ENCODE data around the gene CCL4L2.
"Not testable (repeated sequence)": the region's sequence is repeated elsewhere in the genome, so short reads cannot be mapped to it uniquely, and the experiment has no call there.

The CCL4L2 gene
- 0.42 to 843 (median 26.2) reads per million in 9 experiments for total RNA-seq

DNA sequence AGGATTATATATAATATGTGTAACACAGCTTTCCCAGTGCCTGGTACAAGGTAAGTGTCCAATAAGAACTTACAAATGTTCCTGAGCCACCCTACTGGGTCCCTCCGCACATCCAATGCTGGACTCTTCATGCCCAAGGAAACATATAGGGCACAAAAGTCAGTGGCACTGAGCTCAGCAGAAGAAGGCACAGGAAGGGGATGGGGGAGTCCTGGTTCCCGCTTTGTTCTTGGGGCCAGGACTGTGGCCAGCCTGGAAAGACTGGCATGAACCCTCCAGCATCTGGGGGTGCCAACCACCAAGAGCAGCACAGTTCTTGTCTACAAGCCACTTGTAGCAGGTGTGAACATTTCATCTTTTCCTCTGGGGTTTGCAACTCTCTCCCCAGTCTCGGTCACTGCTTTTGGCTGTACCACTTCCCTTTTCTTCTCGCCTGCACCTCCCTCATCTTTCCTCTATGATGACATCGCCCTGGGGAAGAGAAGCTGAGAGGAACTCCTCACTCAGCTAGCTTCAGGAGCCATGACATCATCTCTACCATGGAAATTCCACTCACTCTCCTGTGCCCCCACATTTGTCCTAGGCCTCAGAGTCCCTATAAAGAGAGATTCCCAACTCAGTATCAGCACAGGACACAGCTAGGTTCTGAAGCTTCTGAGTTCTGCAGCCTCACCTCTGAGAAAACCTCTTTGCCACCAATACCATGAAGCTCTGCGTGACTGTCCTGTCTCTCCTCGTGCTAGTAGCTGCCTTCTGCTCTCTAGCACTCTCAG lies at the start of gene CCL4L2:
TSS of gene CCL4L2 (plus strand) at position 625 of the 773 bp plus-strand sequence.
- not testable (repeated sequence) for H3K9me3 Mint-ChIP-seq; H3K27me3 Mint-ChIP-seq; H3K36me3 Mint-ChIP-seq (ENCODE audit: insufficient read depth)
- ATAC-seq (replicated peaks) (peak; percentile 83), DNase-seq (peak; percentile 21 to 41 (median 29))
- H3K4me3 Mint-ChIP-seq: peak within 1 kb of the TSS; percentile 75 to 86
- H3K4me1 Mint-ChIP-seq (ENCODE audit: low read depth in 2 of 2): peaks cover 70 to 78% of the 10 kb centered on the region in 2 donors
- peak within 1 kb of the TSS; percentile 91 to 92 for H3K27ac Mint-ChIP-seq

DNA sequence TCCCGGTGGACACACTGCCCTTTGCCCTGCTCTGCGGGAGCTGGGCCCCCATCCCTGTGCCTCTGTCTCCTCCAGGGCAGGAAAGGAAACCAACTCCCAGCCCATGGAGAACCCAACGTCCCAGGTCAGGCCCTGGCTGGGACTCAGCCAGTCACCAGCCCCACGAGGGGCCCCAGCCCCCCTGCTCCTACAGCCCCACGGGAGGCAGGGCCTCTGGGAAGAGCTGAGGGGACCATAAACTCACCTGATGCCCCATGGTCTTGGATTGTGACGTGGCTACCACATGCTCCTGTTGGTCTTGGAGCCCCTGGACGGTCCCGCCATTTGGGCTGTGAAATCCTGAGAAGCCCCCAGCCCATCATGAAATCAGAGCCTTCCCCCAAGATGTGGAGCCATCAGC lies 42.0 kb upstream of the CCL4L2 start:
- not testable (repeated sequence) for H3K4me3 Mint-ChIP-seq; H3K9me3 Mint-ChIP-seq; H3K36me3 Mint-ChIP-seq (ENCODE audit: insufficient read depth); DNase-seq; ATAC-seq (replicated peaks); H3K27ac Mint-ChIP-seq; H3K4me1 Mint-ChIP-seq (ENCODE audit: low read depth in 2 of 2); H3K27me3 Mint-ChIP-seq

DNA sequence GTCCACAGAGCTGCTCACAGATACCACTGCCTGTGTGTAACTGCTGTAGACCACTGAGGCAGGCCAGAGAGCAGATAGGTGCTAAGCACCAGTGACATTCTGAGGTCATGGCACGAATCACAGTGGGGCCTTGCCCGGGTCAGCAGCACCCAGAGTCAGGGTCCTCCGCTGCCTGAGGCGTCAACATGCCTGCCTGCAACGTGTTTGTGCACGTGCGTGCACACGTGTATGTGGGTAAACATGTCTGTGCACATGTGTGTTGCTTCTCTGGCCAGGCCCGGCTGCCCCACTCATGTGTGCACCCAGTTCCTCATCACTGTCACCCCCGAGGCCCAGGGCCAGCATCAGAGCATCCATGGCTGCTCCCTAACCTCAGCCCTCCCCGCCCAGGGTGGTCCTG lies 34.3 kb upstream of the CCL4L2 start, which contains the start of gene TBC1D3B:
TSS of gene TBC1D3B (minus strand) at position 101 of the 400 bp plus-strand sequence. CDS start 1,586 bp downstream, outside the sequence.
- not testable (repeated sequence) for H3K27ac Mint-ChIP-seq; H3K9me3 Mint-ChIP-seq; H3K4me1 Mint-ChIP-seq (ENCODE audit: low read depth in 2 of 2); H3K27me3 Mint-ChIP-seq; ATAC-seq (replicated peaks); H3K4me3 Mint-ChIP-seq; DNase-seq; H3K36me3 Mint-ChIP-seq (ENCODE audit: insufficient read depth)

DNA sequence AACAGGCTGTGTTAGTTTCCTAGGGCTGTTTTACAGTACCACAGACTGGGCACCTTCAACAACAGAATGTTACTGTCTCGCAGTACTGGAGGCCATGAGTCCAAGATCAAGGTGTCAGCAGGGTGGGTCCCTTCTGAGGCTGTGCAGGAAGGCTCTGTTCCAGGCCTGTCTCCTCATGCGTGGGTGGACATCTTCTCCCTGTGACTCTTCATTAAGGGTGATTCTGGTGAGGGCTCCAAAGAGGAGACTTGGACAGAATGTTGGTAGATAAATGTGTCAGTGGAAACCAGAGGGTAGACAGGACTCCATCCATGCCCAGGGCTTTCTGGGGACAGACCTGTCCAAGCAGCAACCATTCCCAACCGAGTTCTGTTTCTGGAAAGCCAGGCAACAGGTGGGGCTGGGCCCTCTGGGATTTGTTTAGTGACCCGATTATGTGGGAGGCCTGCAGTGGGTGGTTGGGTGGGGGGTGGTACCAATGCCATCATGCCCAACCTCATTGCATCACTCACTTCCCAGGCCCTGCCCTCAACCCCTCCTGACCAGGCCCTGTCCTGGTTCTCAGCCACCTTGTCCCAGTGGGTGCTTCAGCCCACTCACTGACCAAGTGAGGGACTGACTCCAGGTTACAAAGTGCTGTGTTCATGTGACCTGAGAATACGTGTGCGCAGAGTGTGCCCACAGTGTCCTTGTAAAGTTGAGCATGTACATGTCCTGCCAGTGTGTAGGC lies 29.3 kb upstream of the CCL4L2 start:
- Mint-ChIP-seq H3K27ac (peak overlapping the region; percentile 50 to 93), H3K4me3 (peak overlapping the region; percentile 90 to 93), H3K4me1 (ENCODE audit: low read depth in 2 of 2) (peaks cover 21 to 32% of the 10 kb centered on the region in 2 donors), H3K36me3 (ENCODE audit: insufficient read depth) (peaks cover 34% of the 10 kb centered on the region)
- H3K27me3 Mint-ChIP-seq; H3K9me3 Mint-ChIP-seq; ATAC-seq (replicated peaks); DNase-seq: not testable (repeated sequence)

DNA sequence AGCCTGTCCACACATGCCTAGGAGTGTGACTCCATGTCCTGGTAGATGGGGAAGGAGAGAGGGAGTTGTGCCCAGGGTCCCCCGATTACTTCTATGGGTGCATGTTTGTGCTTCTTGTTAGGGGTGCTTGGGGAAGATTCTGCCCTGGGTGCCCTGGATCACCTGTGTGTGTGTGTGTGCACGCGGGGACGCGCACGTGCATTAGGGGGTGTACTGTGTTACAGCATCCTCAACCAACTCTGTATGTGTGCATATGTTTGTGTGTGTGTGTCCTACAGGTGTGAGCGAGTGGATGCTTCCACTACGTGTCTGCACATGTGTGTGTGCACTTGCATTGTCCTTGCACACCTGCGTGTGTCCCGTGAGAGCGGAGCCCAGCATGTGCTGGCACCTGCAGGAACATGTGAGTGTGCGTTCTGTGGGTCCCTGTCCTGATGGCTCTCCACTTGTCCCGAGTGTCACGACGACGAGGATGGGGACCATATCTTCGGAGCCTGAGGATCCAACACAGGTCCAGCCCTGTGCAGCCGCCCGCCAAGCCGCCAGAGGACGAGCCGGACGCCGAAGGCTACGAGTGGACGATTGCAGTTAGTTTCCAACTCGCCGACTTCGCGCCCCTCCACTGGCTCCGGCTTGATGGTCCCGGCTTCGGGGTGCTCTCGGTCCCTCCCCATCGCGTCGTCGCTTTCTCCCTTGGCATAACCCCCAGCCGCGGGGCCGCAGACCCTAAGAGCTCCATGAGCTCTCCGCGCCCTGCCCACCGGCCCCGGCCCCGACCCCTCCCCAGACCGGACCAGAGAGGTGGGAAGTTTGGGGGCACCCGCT lies 28.5 kb upstream of the CCL4L2 start:
- H3K4me3 Mint-ChIP-seq: peak overlapping the region; percentile 90 to 93
- no peak for DNase-seq
- peaks cover 35% of the 10 kb centered on the region for H3K36me3 Mint-ChIP-seq (ENCODE audit: insufficient read depth)
- peaks cover 25 to 38% of the 10 kb centered on the region in 2 donors for H3K4me1 Mint-ChIP-seq (ENCODE audit: low read depth in 2 of 2)
- no peaks in the 10 kb centered on the region for H3K27me3 Mint-ChIP-seq
- no peak for ATAC-seq (replicated peaks)
- peak overlapping the region; percentile 50 to 93 for H3K27ac Mint-ChIP-seq
- H3K9me3 Mint-ChIP-seq: no peaks in the 10 kb centered on the region

DNA sequence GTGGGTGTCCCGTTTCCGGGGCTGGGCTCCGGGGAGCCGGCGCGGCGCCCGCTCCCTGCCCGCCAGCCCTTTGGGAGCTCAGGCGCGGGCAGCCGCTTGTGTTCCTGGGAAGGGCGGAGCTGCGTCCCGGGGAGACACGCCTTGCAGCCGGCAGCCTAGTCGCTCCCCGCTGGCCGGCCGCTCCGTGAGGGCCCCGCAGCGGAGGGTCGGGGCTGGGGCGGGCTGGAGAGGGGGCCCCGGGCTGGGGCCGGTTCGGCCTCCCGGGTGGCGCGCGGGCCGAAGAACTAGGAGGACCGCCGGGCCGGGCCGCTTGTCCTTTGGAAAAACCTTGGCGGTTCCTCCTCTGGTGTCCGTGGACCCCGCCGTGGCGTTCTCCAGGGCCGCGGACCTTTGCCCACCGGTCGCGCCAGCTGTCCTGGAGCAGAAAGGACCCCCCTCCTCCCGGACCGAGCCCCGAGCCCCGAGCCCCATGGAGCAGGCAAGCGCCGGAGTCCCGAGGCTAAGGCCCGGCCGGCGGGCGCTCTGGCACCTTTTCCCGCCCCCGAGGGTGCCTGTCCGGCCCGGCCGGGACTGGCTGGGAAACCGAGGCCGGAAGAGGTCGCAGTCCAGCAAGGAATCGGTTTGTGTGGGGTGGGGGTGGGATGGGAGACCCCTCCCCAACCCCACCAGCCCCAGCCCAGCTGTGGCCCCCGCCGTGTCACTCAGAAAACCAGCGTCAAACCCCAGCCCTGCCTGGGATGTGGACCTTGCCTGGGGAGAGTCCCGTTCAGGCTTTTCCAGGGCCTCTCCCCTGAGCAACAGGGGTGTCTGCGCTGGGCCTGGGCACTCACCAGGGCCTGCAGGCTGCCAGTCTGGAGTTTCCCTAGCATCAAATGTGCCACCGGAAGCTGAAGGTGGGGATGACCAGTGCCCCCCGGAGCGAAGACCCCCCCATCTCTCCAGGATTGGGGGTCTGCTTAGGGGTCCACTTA lies 27.6 kb upstream of the CCL4L2 start:
- Mint-ChIP-seq H3K27me3 (no peaks in the 10 kb centered on the region), H3K4me1 (ENCODE audit: low read depth in 2 of 2) (peaks cover 33 to 47% of the 10 kb centered on the region in 2 donors), H3K27ac (peak overlapping the region; percentile 93 to 98), H3K9me3 (no peaks in the 10 kb centered on the region), H3K36me3 (ENCODE audit: insufficient read depth) (peaks cover 42% of the 10 kb centered on the region), H3K4me3 (peak overlapping the region; percentile 90 to 93)
- peak; percentile 56 for ATAC-seq (replicated peaks)
- no peak for DNase-seq

DNA sequence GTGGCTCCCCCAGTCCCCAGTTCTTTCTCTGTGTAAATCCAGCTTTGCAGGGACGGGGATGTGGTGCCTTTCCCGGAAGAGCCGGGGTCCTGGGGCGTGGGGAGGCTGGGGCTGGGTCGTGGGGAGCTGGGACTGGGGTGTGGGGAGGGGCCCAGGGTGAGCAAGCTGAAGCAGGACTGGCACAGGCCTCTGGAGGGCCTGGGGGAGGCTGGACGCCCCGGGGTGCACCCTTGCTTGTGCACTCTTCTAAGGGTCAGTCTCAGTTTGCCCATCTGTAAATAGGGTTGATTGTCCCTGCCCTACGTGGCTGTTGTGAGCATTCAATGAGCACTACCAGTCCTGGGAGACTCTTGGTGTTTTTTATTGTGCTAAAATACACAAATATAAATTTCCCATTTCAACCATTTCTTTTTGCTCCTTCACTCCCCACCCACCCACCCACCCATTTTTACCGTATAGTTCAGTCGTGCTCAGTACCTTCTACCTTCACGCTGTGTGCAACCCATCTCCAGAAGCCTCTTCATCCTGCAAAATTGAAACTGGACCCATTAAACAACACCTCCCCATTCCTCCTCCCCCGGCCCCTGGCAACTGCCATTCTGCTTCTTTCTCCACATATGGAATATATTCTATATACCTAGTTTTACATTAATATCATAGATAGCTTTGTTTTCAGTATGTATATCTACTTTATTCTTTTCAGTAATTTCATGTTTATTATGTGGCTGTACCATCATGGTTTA lies 26.7 kb upstream of the CCL4L2 start:
- Mint-ChIP-seq H3K27ac (peak overlapping the region; percentile 93 to 98), H3K36me3 (ENCODE audit: insufficient read depth) (peaks cover 49% of the 10 kb centered on the region), H3K4me3 (peak overlapping the region; percentile 90 to 93), H3K27me3 (no peaks in the 10 kb centered on the region), H3K9me3 (no peaks in the 10 kb centered on the region), H3K4me1 (ENCODE audit: low read depth in 2 of 2) (peaks cover 40 to 55% of the 10 kb centered on the region in 2 donors)
- DNase-seq: no peak
- ATAC-seq (replicated peaks): no peak

DNA sequence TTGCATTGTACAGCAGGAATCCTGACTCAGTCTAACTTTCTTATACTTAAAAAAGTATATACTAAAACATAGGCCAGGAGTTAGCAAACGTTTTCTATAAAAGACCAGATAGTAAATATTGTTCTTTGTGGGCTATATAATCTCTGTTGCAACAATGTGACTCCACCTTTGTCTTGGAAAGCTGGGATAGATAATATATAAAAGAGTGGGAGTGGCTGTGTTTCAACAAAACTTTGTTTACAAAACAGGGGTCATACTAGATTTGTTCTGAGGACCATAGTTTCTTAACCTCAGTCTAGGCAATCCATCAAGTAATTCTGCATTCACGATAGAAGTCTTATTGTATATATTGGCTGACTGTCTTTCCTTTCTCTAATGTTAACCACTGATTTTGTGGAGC lies 25.4 kb upstream of the CCL4L2 start:
- no peaks in the 10 kb centered on the region for H3K27me3 Mint-ChIP-seq
- H3K4me3 Mint-ChIP-seq: peak overlapping the region; percentile 90 to 93
- peaks cover 49% of the 10 kb centered on the region for H3K36me3 Mint-ChIP-seq (ENCODE audit: insufficient read depth)
- peaks cover 46 to 62% of the 10 kb centered on the region in 2 donors for H3K4me1 Mint-ChIP-seq (ENCODE audit: low read depth in 2 of 2)
- no peak for DNase-seq
- no peak for ATAC-seq (replicated peaks)
- peak overlapping the region; percentile 93 to 98 for H3K27ac Mint-ChIP-seq
- H3K9me3 Mint-ChIP-seq: no peaks in the 10 kb centered on the region

DNA sequence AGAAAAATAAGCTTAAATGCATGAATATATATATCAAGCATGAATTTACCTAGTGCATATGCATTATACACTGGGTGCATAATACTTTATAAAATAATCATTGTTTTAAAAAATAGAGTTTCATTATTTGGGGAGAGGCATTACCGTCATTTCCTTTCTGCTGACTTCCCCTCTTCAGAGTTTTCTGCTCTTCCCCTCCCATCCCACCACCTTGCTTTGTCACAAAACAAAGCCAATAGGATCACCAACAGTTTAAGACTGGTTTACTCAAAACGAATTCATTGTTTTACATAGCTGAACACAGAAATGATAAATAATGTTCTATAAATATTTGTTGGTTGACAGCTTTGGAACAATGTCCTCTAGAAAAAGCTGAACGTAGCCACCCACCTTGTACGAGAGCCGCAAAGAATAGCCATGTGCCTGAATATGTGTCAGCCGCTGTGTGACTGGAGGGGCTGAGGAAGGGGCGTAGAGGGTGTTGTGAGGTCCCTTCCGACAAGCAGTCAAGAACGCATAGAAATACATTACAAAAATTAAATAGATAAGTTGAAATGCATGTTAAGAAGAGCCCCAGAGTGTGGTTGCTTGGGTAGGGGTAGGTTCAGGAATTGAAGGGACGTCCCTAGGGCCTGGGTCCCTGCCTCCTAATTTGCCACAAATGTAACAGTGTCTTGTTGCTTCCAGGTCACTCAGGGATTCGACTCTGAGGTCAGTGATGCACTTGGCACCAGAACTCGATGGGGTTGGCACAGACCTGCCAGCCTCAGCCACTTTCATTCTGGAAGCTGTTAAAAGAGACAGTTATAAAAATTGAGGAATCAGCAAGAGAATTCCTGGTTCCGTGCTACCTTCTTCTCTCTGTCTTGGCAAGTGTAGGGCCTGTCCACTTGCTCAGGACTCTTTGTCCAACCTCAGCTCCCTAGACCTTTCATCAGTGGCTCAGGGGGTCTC lies 23.8 kb upstream of the CCL4L2 start:
- not testable (repeated sequence) for H3K9me3 Mint-ChIP-seq; DNase-seq; H3K27me3 Mint-ChIP-seq; ATAC-seq (replicated peaks)
- H3K4me1 Mint-ChIP-seq (ENCODE audit: low read depth in 2 of 2): peaks cover 52 to 66% of the 10 kb centered on the region in 2 donors
- peak overlapping the region; percentile 90 to 93 for H3K4me3 Mint-ChIP-seq
- peak overlapping the region; percentile 93 to 98 for H3K27ac Mint-ChIP-seq
- peaks cover 53% of the 10 kb centered on the region for H3K36me3 Mint-ChIP-seq (ENCODE audit: insufficient read depth)

DNA sequence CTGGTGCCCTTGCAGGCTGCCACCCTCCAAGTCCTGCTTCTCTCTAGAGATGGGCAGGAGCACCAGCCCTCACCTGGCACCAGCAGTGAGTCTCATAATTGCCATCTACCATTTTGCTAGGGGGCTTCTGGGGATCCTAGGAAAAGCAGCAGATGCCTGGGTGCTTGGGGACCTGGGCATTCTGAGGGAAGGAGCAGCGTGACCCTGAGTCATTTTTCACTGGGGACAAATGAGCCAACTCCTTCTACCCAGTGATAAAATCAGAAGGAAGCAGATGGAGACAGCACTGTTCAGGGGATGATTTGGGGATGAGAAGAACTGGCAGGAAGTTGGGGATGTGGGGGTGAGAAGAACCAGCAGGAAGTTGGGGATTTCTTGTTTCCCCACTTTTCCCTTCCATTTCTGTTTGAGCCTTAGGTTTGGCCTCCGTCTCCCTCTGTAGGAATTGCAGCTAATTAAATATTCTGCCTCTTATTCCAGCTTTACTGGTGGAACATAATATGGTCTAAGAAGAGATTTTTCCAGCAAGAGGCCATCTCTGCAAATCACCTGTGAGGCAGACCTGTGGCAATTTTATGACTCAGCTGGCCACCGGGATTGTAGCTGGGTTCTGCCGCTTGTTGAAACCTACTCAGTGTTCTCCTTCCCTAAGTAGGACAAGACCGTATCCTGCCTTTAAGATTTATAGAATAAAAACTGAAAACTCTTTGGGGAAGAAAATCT lies 22.8 kb upstream of the CCL4L2 start:
- not testable (repeated sequence) for ATAC-seq (replicated peaks); H3K27me3 Mint-ChIP-seq; DNase-seq; H3K9me3 Mint-ChIP-seq
- Mint-ChIP-seq H3K36me3 (ENCODE audit: insufficient read depth) (peaks cover 57% of the 10 kb centered on the region), H3K4me3 (peak overlapping the region; percentile 76 to 93), H3K4me1 (ENCODE audit: low read depth in 2 of 2) (peaks cover 52 to 70% of the 10 kb centered on the region in 2 donors), H3K27ac (peak overlapping the region; percentile 93 to 98)

Data from effector memory CD8-positive, alpha-beta T cell (primary cell).